HG03571 (cell line): ENCODE data around the gene SSTR4.

ENCODE experiments used
- ATAC-seq: cut with Tn5 transposase; IDR thresholded peaks from one replicate; pipeline ENCODE4 v1.9.1; 2021; ENCODE audit not compliant: unreplicated experiment

The SSTR4 gene

DNA sequence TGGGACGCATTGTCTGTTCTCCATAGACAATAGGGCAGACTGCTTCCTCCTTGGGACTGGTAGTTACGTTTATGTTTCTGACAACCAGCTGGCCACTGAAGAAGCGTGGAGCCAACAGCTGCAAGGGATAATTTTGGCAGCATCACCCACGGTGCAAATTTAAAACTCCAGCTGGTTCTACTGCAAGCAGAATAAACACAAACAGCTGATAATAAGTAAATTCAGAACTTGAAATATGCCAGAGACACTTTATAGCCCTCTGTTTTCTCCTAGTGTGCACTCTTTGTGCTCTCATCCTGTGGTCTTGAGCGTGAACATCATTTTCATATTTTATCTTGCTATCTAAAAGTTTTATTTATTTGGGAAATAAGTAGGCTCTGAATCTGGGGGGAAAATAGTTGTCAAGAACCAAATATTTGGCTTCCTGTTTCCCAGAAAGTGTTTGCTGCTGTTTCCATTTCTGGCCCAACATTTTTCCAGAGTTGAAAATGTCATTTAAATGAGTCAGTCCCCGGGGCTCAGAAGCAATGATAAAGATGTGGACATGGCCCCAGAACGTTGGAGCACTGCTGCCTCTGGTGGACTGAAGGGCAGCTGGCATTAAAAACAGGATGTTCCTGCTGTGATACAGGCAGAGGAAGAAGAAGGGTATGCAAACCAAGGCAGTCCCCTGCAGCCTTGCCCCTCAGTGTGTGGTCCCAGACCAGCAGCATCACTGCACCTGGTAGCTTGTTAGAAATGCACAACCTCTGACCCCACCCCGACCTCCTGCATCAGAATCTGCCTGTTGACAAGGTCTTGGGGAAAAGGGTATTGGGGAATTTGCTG lies 26.8 kb downstream of the SSTR4 start:
- ATAC-seq = no peak

DNA sequence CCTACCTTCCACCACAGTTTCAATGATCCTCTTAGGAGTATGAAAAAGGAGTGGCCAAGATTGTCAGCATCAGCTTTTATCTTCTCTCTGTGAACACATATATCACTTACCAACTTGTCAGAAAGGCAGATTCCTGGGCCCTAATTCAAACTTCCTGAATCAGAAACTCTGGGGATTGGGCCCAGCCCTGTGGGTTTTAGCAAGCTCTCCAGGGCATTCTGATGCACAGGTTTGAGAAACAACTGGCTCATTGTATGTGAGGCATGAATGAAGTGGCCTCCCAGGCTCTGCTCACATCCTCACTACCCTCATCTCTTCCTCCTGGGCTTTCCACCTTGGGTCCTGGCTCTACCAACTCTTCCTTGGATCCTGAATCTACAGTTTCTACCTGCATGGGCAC lies 27.5 kb downstream of the SSTR4 start:
- no peak for ATAC-seq

DNA sequence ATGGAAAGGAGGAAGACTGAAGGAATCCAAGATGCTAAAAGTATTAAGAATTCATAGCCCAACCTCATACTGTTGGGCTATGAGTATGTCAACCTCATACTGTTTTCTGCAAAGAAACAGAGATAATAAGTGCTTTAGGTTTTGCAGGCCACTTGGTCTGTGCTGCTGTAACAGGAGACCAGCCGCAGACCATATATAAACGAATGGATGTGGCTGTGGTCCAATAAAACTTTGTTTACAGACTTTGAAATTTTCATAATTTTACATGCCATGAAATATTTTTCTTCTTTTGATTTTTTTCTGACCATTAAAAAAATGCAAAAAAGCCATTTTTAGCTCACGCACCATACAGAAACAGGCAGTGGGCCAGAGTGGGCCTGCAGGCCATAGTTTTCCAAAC lies 28.1 kb downstream of the SSTR4 start:
- no peak for ATAC-seq

DNA sequence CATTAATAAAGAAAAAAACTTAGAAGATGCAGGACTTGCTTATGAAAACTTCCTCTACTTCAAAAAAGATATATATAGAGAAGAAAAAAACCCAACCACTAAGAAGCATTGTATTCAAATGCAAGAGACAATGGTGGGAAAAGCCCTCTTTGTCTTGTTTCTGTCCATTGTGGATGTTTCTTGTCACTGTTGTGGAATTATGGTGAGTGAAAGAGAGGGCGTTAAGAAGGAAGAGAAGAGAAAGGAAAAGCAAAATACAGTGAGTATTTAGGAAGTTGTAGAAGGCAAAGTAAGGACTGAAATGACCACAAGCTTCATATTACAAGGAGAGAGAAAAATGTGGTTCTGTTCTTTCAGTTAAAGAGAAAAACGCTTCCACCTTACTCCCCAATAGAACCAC lies 28.5 kb downstream of the SSTR4 start:
- ATAC-seq = no peak

DNA sequence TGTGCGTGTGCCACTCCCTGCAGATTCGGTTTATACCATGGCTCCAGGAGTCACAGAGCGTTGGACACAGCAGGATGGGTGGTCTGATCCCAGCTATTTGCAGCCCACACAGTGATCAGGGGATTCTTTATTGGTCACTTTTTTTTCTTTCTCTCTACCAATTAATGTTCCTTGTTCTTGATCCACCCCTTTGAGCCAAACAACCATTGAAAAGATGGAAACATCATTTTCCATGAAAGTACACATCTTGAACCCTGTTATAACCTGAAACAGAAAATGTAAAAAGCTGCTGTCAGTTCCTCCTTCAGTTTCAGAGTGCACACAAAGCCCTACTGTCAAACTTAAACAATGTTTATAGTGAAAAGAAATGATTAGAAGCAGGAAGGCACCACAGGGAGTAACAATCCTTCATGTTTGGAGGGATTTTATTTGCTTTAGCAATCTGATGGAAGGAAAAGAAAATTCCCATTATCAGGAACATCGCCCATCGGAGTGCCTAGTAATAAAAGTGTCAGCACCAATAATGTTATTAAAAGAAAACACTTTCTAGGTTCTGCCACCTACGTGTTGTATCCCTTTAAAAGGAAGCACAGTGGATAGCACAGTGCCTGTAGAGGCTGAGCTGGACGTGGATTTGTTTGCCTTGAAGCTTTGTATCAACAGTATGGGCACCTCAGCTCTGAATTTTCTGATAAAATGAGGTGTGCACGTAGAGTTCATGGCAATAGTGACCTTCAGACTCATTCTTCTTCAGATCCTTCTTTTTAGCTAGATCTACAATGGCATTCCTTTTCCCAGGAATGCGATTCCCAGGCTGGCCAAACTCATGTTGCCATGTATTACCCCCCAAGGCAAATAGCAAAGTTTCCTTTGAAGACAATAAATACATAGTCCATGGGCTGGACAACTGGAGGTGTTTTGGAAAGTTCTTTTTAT lies 30.4 kb downstream of the SSTR4 start:
- no peak for ATAC-seq

DNA sequence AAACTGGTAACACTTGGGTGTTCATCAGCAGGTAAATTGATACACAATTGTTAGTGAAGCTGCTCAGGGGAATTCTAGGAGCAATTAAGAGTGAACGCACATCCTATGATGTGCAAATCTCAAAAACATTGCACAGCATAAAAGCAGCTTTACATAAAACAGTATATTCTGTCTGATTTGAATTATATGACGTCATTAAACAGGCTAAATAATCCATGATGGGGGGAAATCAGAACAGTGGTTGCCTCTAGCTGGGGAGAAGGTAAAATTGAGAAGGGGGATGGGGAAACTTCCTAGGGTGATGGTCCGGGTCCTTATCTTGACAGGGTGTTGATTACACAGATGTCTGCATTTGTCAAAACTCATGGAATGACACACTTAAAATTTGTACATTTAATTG lies 31.7 kb downstream of the SSTR4 start:
- ATAC-seq = no peak

DNA sequence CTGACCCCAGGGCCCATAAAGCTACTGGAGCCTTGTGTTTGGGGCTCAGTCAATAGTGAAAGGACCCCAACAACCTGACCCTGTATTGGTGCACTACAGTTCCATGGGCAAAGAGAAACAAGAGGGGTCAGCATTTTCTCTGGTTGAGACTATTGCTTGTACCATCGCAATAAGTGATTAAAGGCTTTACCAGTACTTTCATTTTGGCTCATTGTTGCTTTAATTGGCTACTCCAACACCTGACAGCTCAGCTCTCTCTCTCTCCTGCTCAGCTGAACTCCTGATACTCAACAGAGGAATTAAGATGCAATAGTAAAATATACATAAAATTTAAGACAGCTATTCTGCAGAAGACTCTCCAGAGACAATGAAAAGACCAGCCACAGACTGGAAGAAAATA lies 33.2 kb downstream of the SSTR4 start:
- ATAC-seq = no peak

DNA sequence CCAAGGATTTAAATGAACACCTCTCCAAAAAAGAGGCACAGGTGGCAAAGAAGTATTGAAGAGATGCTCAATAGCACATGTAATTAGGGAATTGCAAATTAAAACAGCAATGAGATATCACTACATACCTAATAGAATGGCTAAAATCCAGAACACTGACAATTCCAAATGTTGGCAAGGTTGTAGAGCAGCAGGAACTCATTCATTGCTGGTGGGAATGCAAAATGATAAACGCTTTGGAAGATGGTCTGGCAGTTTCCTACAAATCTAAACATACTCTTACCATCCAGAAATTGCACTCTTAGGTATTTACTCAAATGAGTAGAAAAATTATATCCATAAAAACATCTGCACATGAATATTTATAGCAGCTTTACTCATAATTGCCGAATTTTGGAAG lies 34.0 kb downstream of the SSTR4 start:
- no peak for ATAC-seq

DNA sequence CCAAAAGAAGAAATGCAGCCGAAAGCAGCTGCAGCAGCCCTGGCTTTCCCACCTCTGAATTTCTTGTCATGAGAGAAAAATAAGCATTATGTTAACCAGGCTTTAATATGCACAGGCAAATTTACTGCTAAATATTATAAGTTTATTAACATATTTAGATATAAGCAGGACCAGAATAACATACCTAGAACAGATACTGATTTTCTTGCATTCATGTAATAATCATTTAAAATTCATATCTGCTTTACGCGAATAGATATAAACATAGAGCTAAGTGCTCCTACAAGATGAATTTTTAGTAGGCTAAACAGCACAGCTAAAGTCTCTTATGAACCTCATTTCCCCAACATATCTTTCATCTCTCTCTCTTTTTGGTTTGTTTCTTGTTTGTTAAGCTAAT lies 36.3 kb downstream of the SSTR4 start:
- no peak for ATAC-seq

DNA sequence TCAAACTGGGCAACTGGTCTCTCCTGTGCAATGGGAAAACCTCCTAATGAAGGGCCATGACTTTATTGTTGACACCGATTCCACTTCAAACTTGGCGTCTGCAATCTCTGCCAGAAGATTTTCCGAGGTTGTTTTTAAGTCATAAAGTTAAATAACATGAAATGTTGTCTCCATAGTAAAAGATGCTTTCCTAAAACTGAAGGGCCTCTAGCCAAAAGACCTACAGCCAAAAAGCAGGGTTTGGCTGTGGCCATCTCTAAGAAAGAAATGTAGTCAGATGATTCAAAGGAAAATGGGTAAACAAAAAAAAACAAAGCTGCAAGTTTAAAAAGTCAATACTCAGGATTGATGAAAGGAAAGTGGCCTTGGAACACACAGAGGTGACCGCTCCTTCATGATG lies 36.9 kb downstream of the SSTR4 start:
- no peak for ATAC-seq

DNA sequence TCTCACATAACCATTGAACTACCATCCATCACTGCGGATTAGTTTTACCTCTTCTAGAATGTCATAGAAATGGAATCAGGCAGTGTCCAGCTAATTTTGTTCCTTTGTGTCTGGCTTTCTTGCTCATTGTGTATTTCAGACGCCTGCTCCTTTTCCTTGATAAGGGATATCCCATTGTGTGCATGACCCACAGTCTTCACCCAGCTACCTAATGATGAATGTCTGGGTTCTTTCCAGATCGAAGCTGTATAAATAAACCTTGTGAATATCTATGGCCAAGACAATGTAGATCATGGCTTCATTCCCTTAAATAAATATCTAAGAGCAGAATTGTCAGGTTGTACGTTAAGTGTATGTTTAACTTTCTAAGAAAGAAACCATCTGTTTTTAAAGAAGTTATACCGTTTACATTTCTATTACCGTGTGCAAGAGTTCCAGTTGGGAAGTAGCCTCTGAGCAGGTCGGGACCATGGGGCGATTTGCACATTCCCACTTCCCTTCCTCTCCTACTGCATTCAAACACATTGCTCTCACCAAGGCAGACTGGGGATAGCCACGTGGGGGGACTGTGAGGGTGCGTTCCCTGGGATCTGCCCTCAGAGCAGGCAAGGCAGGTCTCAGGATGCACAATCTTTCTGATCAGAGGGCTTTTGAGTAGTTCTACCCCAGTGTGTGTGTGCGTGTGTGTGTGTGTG lies 37.9 kb downstream of the SSTR4 start:
- ATAC-seq = no peak

DNA sequence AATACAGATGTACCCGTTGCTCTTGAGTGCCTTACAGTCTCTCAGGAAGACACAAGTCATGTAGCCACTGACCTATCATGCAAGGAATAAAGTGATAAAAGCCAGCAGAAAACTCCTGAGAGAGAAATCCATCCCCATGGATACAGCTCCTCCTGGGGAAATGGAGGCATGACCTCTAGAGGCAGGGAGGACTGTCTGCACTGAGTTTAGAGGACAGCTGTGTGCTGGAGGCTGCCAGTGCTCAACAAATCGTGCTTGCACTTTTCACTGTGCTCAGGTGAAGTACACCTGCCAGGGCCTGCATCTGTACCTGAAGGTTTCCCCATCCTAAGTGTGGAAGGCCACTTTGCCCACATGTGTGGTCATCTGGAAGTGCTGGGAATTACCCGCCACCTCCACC lies 38.9 kb downstream of the SSTR4 start:
- ATAC-seq = no peak

DNA sequence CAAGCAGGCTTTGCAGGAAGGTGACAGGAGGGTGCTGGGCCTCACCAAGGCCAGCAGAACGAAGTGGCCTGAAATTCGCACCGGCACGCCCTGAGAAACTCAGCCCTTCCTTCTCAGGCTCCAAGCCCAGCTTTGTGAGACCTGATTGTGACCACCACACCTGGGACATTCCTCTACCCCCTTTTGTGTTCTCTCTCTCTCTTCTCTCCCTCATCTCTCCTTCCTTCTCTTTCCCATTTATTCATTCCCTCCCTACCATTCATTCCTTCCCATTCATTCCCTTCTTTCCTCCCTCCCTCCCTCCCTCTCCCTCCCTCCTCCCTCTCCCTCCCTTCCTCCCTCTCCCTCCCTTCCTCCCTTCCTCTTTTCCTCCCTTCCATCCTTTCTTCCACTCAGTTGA lies 42.2 kb downstream of the SSTR4 start:
- ATAC-seq = no peak

DNA sequence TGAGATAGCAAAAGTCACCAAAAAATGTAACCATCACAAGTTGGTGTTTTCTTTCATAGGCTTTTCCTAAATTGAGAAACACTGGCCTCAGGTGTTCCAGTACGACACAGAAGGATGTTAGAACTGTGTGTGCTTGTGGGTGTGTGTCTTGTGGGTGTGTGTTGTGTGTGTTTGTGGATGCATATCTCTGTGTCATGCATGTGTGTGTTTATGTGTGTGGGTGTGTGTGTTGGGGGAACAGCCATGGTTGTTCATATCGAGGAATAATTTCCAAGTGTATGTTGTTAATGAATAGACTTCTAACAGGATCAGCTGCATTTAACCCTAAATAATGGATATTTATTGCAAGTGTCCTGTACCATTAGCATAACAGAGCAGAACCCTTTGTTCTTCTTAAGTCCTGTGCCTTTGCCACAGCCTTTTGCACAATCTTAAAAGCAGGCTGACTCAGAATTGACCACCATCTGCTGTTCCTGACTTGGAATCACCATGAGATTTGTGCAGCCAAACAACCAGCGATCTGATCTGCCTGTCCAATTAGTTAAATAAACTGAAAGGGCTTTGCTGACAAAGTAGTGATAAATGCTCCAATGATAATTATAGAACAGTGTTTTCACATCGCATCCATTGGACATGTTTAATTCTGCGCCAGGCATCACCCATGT lies 43.4 kb downstream of the SSTR4 start:
- ATAC-seq = no peak

DNA sequence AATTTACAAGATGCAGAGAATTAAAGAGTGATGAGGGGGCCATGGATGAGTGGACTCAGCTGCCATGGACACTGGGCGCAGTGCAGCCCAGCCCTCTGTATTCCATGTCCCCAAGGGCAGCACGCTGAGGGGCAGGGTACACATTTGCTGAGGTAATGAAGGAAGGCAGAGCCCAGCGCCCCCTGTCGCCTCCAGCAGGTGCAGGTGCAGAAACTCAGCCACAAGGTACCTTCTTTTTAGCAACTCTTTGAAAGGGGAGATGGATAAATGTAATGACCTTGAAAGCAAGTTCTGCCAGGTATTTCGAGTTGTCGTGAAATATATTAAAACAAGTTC lies 43.9 kb downstream of the SSTR4 start:
- no peak for ATAC-seq

DNA sequence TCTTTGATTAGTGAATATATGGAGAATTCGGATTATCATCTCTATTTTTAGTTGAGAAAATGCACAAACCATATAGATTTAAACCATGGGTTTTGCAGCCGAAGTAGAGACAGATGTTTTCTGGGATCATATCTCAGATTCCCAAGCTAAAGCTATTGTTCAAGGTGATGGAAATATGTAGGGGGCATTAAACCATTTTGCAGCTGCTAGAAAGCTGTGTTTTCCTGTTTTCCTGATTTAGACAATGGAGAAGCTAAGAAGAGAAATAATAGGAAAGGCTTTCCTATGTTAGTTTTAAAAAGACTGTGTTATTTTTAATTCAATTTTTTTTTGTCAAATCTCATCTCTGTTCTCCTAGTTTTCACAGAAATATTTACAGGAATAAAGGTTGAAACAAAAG lies 44.8 kb downstream of the SSTR4 start:
- ATAC-seq = no peak

DNA sequence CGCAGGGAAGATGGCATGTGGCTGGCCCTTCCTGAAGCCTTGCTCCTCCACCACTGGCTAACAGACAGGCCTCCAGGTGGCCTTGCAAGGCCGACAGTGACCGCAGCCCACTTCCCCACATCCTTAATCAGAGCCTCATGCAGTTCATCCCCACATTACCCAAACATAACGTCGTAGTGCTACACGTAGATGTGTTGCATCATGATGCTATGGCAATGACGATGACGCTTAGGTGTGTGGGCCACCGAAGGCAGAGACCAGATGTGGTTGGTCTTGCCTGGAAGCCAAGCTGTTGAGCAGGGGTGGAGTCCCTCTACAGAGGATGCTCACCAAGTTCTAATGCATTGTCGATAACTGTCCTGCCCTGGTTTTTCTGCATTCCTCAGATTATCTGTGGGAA lies 45.4 kb downstream of the SSTR4 start:
- ATAC-seq = no peak

DNA sequence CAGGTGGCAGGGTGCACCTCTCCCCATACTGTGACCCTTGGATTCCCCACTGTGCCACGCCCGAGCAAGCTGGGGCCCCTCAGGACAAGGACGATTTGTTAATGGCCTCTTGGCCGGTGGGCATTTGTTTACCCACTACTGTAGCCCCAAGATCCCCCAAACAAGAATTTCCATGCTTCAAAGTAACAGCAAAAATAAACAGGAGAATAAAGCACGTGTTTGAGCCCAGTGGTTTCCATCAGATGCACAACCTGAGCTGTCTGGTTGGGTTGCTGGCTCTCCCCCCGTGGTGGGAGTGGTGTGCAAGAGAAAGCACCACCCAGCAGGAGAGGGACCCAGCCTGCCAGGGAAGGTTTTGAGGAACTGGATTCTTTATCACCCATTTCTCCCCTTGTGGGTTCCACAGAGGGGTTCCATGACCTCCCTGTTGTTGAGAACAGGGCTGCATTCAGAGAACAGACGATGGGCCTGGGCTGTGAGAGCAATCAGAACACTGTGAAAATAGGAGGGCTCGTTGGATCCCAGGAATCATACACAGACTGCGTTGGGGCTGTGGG lies 46.2 kb downstream of the SSTR4 start:
- ATAC-seq = no peak

DNA sequence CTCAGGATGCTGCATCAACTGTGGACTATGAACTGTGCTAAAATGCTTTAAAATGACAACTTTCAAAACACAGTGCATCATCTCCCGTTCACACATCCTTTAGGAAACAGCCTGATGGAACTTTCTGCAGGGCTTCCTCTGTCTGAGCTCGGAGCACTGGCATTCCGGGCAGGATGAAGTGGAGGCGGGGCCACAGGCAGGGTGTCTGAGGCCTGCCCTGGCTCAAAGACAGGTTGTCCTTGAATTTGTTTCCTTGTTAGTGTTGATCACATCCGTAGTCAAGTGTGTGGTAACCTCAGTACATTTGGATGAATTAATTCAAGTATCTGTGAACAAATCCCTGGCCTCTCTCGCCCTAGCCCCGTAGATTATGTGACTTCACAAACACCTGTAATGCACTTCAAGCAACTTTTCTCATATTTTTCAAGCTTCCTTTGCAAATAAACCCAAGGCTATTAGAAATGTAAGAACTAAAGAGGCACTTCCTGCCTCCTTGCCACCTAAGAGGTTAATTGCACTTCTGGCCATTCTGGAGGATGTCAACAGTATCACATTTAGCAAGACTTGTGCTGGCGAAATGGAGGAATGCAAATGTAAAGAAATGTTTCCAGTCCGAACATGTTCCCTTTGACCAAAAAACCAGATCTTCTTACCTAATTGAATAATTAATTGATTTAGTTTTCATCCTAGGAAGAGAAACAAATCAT lies 47.9 kb downstream of the SSTR4 start:
- ATAC-seq = no peak

DNA sequence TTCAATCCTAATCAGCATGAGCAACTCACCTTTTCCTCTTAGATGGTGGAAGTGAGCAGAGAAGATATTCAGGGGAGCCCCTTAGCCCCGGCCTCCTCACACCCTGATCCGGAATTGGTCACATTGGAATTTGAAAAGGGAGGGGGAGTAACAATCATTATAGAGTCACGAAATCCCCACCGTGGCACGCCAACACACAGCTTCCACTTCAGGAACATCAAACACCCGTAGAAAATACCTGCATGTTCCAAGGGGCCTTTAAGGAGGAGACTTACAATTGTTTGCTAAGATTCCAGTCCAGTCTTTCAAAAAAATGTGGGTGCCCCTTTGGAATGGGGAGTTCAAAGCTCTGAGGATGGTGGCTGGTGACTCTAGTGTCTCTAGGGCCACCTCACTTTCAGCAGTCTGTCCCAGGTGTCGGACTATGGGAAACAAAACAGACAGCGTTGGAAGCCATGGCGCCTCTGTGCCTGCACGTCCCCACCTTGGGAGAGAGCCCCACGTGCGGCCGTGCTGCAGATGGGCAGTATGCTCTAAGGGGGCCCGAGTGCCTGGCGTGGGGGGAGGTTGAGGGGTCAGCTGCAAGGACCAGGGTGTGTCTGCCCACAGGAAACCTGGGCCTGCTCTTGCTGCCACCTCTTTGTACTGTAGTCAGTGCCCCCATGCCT lies 48.6 kb downstream of the SSTR4 start:
- ATAC-seq = no peak
